Ovary (tissue), 3 donors: ENCODE data around the gene PRPS2.

ENCODE experiments used
- CTCF ChIP-seq, 3 donors: fragments of 450-650 bp in 2 of 3; fragments of 200-600 bp in 1 of 3; IDR thresholded peaks; one replicate each; pipeline versions ENCODE4 v1.5.1 to v1.8.0; 2016 to 2022; ENCODE audit warnings: antibody characterized with exemption in 3 of 3, mild to moderate bottlenecking in 1 of 3
- EP300 ChIP-seq: sonication (generic); formaldehyde crosslinking; IDR thresholded peaks from one replicate; pipeline ENCODE4 v1.6.1; 2017; ENCODE audit warnings: antibody characterized with exemption
- donor health status: DM: no; HTN: no; CAD: no.

- TF ChIP-seq CTCF (IDR thresholded peaks at IDR 0.05) (no peak), EP300 (no peak)
Measured at GRCh38 chrX:12805333-12805732, 14.1 kb downstream of the PRPS2 start.
